Spinal cord (tissue), 10 donors: Measurements from ENCODE around the gene DYNC1I1. TPM values are rescaled to one million over a fixed set of nuclear protein-coding genes. Genes with fewer than 3 reads are reported as not detected.

ENCODE experiments used
- DNase-seq, 6 donors: peaks; one replicate each; pipeline versions ENCODE4 v3.0.0 to v3.0.0-alpha.2; 2013 to 2015; ENCODE audit warnings: low spot score in 6 of 6, low read depth in 4 of 6
- H3K27ac ChIP-seq: one replicate; pipeline ENCODE4 v1.5.1; 2013; ENCODE audit warnings: low read depth, low read length, control low read depth
- H3K27me3 ChIP-seq: one replicate; pipeline ENCODE4 v1.6.1; 2013; ENCODE audit warnings: low read length; ENCODE audit not compliant: control insufficient read depth, insufficient read depth
- H3K36me3 ChIP-seq: one replicate; pipeline ENCODE4 v1.6.1; 2013; ENCODE audit warnings: low read length; ENCODE audit not compliant: control insufficient read depth, insufficient read depth
- H3K4me1 ChIP-seq: one replicate; pipeline ENCODE4 v1.6.1; 2013; ENCODE audit warnings: low read length; ENCODE audit not compliant: control insufficient read depth, insufficient read depth
- H3K4me3 ChIP-seq: one replicate; pipeline ENCODE4 v1.5.1; 2013; ENCODE audit warnings: low read depth, low read length, control low read depth
- H3K9me3 ChIP-seq: one replicate; pipeline ENCODE4 v1.6.1; 2013; ENCODE audit warnings: low read length; ENCODE audit not compliant: control insufficient read depth, insufficient read depth
- WGBS: methylation state at CpG from one replicate; pipeline ENCODE4 v1.1.5; 2013; ENCODE audit warnings: missing lambda C conversion rate; ENCODE audit not compliant: insufficient coverage; 5-methylcytosine and 5-hydroxymethylcytosine counted together
- polyA plus RNA-seq, 2 donors: library from polyadenylated mRNA; unstranded; fragments of 120-200 nt; gene quantifications; one replicate each; pipeline ENCODE4 v1.2.1, GENCODE V29; 2013; ENCODE audit not compliant: insufficient read length in 2 of 2
- total RNA-seq, 2 donors: library from RNA; depleted of rRNA in 1 of 2; stranded (reverse); fragments of 120-200 nt in 1 of 2; fragments of >200 nt in 1 of 2; gene quantifications; one replicate each; pipeline versions ENCODE4 v1.2.3 to v1.2.4, GENCODE V29; 2013 to 2014
- donor health status: healthy.

Gene DYNC1I1
- total and polyA plus RNA-seq, 4 donors = 34.6 to 66.8 (median 44.2) TPM

GRCh38 chr7:95840953-95841950 lies 68.9 kb downstream of the DYNC1I1 start:
- H3K27ac ChIP-seq = no peak overlapping the region
- no peaks in the 10 kb centered on the region for H3K36me3 ChIP-seq
- no peaks in the 10 kb centered on the region for H3K27me3 ChIP-seq
- H3K4me3 ChIP-seq = no peak overlapping the region
- no peak for DNase-seq
- WGBS = 40% methylated on average over 1 of the region's 4 CpGs
- H3K4me1 ChIP-seq = no peaks in the 10 kb centered on the region
- no peaks in the 10 kb centered on the region for H3K9me3 ChIP-seq

- H3K4me1 ChIP-seq = no peaks in the 10 kb centered on the region
- H3K9me3 ChIP-seq = no peaks in the 10 kb centered on the region
- WGBS = 58% methylated on average over 1 of the region's 2 CpGs
- no peak overlapping the region for H3K27ac ChIP-seq
- H3K36me3 ChIP-seq = no peaks in the 10 kb centered on the region
- no peak overlapping the region for H3K4me3 ChIP-seq
- no peaks in the 10 kb centered on the region for H3K27me3 ChIP-seq
- DNase-seq = no peak
Measured at GRCh38 chr7:95843286-95843685, 70.9 kb downstream of the DYNC1I1 start.

- H3K9me3 ChIP-seq = no peaks in the 10 kb centered on the region
- H3K4me1 ChIP-seq = no peaks in the 10 kb centered on the region
- no peak overlapping the region for H3K27ac ChIP-seq
- no peaks in the 10 kb centered on the region for H3K27me3 ChIP-seq
- peak in 2 of 6 donors; percentile 3 to 23 for DNase-seq
- no peaks in the 10 kb centered on the region for H3K36me3 ChIP-seq
- no peak overlapping the region for H3K4me3 ChIP-seq
Measured at GRCh38 chr7:95845007-95845406, 72.7 kb downstream of the DYNC1I1 start.

GRCh38 chr7:95847061-95847460 lies 74.7 kb downstream of the DYNC1I1 start:
- H3K27me3 ChIP-seq = no peaks in the 10 kb centered on the region
- no peak overlapping the region for H3K27ac ChIP-seq
- H3K4me1 ChIP-seq = no peaks in the 10 kb centered on the region
- no peaks in the 10 kb centered on the region for H3K36me3 ChIP-seq
- no peak overlapping the region for H3K4me3 ChIP-seq
- DNase-seq = no peak
- H3K9me3 ChIP-seq = no peaks in the 10 kb centered on the region
- 46% methylated on average over 2 of the region's 4 CpGs for WGBS

DNA sequence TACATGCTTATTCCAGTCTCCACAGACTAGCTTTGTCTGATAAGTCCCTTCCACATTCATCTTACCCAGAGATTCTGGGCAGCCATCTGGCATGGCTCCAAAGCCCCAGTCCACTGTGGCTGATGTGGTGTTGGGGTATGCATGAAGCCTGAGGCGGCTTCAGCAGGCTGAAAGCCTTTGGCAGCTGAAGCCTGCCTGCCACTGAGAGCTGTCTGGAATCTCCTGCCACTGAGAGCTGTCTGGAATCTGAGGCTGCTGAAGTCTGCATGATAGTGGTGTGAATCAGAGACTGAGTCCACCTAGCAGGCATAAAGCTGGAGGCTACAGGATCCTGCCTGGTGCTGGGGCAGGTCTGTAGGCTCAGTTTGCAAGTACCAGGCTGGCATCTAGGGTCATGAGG lies 87.1 kb downstream of the DYNC1I1 start:
- Histone ChIP-seq H3K36me3 (no peaks in the 10 kb centered on the region), H3K9me3 (peaks cover 2% of the 10 kb centered on the region), H3K27ac (no peak overlapping the region), H3K4me3 (no peak overlapping the region), H3K27me3 (no peaks in the 10 kb centered on the region), H3K4me1 (no peaks in the 10 kb centered on the region)
- 82% methylated on average over 1 of the region's 1 CpG for WGBS
- DNase-seq = no peak

- Histone ChIP-seq H3K4me1 (no peaks in the 10 kb centered on the region), H3K27ac (no peak overlapping the region), H3K9me3 (peaks cover 2% of the 10 kb centered on the region), H3K36me3 (no peaks in the 10 kb centered on the region), H3K27me3 (no peaks in the 10 kb centered on the region), H3K4me3 (no peak overlapping the region)
- no CpG with 5 or more reads among the region's 2 CpGs for WGBS
- no peak for DNase-seq
Measured at GRCh38 chr7:95861041-95861440, 88.7 kb downstream of the DYNC1I1 start.

GRCh38 chr7:95863623-95864022 lies 91.3 kb downstream of the DYNC1I1 start:
- Histone ChIP-seq H3K27ac (no peak overlapping the region), H3K27me3 (no peaks in the 10 kb centered on the region), H3K4me1 (no peaks in the 10 kb centered on the region), H3K4me3 (no peak overlapping the region), H3K9me3 (peaks cover 2% of the 10 kb centered on the region), H3K36me3 (no peaks in the 10 kb centered on the region)
- no CpG with 5 or more reads among the region's 2 CpGs for WGBS
- no peak for DNase-seq

DNA sequence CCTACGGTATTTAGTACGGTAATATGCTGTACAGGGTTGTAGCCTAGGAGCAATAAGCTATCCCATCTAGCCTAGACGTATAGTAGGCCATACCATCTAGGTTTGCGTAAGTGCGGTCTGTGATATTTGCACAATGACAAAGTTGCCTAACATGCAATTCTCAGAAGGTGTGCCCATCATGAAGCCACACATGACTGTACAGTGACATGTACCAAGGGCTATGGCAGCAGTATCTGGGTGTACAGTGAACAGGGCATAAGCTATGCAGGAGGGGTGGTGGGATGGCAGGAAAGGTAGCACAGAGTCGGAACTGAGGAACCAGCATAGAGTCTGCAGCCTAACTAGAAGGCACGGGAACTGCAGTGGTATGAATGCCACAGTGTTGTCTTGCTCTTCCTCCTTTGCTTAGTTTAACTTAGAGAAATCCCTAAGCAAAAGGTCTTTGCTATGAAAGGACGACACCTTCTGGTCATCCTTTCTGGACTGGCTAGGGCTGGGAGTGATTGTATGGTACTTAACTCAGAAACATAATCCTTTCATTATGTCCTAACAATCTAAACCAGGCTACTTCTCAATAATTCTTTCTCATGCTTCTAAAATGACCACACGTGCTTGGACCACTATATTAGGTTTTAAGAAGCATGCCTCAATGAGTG lies 93.5 kb downstream of the DYNC1I1 start:
- DNase-seq = peak in 2 of 6 donors; percentile 12 to 28
- Histone ChIP-seq H3K4me3 (no peak overlapping the region), H3K4me1 (no peaks in the 10 kb centered on the region), H3K27ac (no peak overlapping the region), H3K9me3 (no peaks in the 10 kb centered on the region), H3K27me3 (no peaks in the 10 kb centered on the region), H3K36me3 (no peaks in the 10 kb centered on the region)
- WGBS = 90% methylated on average over 5 of the region's 9 CpGs

DNA sequence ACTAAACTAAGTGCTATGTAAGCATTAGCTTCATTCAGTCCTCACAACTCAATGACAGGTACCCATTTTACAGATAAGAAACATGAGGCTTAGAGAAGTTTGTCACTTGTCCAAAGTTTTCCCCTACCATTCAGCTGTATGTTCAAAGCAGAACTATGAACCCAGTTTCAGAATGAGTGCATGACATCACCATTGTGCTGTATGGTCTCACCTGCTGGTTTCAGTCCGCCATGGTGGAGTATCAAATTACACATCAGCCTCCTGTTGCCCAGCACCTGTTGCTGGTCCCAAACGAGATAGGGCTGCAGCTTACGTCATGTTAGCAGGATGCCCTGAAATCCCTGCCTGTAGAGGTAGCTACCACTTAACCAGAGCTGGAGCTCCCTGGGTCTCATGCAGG lies 95.0 kb downstream of the DYNC1I1 start:
- H3K36me3 ChIP-seq = no peaks in the 10 kb centered on the region
- peaks cover 4% of the 10 kb centered on the region for H3K4me1 ChIP-seq
- WGBS = 52% methylated on average over 3 of the region's 3 CpGs
- no peaks in the 10 kb centered on the region for H3K9me3 ChIP-seq
- no peak overlapping the region for H3K4me3 ChIP-seq
- DNase-seq = no peak
- no peaks in the 10 kb centered on the region for H3K27me3 ChIP-seq
- no peak overlapping the region for H3K27ac ChIP-seq
